NCI-H2227 treated with DMSO at 0.1 percent for 48 hours (cell line): ENCODE measurements around the gene PTGDS.

Source experiments
- DNase-seq: peaks from one replicate; lab custom pipeline; 2025; lab: John Stamatoyannopoulos, UW

Gene PTGDS

DNA sequence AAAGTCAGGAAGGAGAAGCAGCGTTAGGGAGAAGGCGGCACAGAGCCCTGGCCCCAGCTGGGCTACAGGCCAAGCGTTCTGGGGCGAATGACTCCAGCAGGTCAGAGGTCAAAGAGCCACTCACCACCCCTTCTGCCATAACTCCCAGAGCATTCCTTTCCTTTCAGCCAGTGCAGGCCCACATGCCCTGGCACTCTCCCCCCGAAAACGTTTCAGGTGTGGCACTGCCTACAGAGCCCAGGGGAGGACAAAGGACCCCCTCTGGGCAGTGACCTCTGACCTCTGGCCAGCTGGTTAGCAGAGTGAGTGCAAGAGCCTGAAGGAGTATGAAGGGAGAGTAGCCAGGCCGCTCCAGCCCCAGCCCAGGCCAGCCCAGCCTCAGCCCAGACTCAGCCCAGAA lies 45.9 kb downstream of the PTGDS start:
- no peak for DNase-seq

DNA sequence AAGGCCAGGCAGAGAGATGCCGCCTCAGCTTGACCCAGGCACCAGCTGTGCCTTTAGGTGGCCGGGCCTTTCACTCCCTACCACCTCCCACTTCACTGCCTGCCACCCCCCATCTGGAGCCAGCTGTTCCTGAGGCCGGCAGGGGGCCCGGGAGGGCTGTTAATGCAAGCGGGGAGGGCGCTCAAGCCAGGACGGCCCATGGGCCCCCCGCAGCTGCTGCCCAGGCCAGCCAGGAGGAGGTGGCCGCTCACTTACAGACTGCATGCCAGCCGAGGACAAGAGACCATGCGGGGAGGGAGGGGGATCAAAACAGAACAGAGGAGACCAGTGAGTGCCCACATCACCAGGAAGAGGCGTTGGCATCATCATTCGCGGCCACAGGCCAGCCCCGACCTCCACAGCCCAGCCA lies 46.3 kb downstream of the PTGDS start:
- no peak for DNase-seq

GRCh38 chr9:137025517-137025966 lies 48.2 kb downstream of the PTGDS start:
- peak; percentile 59 for DNase-seq

DNA sequence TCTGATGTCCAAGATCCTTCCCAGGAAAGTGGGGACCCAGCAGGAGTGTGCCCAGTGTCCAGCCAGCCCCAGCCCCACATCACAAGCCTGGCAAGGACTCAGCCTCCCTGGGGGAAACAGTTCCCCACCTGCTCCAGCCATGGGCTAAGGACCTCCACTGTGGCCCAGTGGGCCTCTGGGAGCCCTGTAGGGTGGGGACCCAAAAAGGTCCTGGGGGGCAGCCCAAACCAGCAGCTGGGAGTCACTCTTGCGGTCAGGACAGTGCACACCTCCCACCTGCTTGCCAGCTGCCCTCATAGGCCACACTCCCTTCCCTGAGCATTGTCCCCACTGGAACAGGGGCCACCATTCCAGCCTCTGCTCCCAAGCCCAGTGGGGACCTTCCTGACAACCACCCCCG lies 49.1 kb downstream of the PTGDS start:
- DNase-seq = no peak

DNA sequence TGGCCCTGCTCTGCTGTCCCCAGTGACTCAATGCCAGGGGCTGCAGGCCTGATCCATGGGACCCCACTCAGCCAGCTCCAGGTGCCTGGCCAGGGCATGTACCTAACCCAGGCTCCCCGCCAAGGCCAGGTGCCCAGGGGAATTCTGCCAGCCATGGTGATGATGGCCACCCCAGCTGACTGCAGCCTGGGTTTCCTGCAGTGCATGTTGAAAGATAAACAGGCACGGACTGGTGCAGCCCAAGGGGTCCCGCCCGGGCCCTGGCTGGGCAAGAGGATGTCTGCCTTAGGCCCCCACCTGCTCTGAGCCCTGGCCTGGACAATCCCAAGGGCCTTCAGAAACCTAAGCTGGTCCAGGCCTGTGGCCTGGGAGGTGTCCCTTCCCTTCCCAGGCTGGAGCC lies 49.5 kb downstream of the PTGDS start:
- no peak for DNase-seq

DNA sequence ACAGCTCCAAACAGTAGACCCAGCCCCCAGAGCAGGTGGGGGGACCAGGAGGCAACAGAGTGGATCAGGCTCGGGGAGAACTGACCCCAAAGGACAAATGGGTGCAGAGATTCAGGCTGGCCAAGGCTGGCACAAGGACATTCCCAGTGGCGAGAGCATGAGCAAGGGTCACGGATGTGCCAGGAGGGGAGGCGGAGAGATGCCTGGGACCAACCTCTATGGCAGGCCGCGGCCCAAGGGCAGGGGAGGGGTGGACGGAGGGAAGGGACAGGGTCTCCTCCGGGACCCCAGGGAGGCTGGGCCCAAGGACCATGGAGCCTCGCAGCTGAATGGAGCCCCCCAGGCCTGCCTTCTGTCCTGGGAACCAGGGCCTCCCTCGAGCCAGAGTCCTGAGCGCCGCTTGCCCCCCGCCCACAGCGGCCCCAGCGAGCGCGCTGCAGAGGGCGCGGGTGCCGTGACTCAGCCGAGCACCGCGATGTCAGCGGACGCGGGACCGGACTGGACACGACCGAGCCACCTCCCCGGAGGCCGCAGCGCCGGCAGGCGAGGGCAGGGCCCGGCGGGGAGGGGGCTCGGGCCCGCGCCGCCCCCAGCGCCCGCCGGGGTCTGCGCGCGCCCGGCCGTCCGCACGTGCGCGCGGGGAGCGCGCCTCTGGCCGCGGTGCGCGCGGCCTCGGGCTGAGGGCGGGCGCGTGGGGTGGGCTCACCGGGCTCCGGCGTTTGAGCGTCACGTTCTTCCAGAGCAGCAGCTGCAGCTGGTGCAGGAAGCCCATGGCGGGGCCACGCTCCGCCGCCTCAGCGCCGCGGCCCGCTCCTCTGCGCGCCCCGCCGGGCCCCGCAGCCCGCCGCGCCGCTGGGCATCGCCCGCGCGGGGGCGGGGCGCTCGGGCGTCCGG lies 50.3 kb downstream of the PTGDS start, which contains the start of gene ABCA2:
ABCA2 (minus strand) TSS at position 869 of the 894 bp plus-strand sequence; CDS start at position 772, 97 bp downstream.
- DNase-seq = peak; percentile 4

- peak; percentile 18 for DNase-seq
These were observed 51.2 kb downstream of the PTGDS start for GRCh38 chr9:137028263-137029057.

GRCh38 chr9:137029058-137029936 lies 52.0 kb downstream of the PTGDS start:
- peak; percentile 8 for DNase-seq

GRCh38 chr9:137030006-137030405 lies 52.7 kb downstream of the PTGDS start:
- no peak for DNase-seq

DNA sequence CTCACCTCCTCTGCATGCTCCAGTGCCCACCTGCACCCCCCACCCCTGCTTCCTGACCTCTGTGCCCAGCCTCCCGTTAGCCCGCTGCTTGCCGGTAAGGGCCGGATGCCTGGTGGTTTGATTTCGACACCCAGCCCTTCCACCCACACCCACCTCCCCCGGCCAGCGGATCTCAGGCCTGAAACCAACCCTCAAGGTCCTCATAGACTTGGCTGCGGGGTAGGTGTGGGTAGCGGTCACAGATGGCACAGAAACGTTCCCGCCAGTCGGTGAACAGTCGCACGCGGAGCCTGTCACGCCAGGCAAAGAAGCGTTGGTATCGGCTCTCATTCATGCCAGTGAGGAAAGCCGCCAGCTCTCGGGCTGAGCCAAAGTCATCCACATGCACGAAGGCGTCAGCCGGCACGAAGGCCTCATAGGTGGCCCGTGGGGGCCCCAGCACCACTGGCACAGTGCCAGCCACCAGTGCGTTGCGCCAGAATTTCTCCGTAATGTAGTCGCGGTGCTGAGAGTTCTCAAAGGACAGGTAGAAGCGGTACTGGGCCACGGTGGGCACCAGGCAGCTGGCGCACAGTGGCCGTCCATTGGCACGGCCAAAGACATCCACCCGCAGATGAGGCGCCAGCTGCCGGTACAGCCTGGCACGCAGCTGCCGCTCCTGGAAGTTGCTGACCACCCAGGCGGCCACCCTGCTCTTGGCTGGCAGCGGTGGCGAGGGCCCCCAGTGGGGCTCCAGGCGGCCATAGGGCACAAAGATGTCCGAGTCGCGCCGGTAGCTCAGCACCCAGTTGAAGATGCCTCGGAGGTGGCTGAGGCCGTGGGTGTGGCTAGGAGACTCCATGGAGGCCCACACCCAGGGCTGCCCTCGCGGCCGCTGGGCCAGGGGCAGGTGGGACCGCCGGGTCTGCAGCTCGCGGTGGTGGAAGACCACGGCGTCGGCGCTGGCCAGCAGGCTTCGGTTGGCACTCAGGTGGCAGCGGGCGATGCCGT lies 53.5 kb downstream of the PTGDS start:
- DNase-seq = no peak
